ENCODE measurements around the gene C12orf50. TPM values are rescaled to one million over a fixed set of nuclear protein-coding genes. Genes with fewer than 3 reads are reported as not detected.

C12orf50 gene
- total and polyA plus RNA-seq, 9 of the 15 experiments (the other 6 are each of a cell fraction or from before 2014, with no cell fraction given) = 0.07 to 0.14 (median 0.11) TPM; not detected in 6

- CTCF ChIA-PET (ENCODE audit: low intra/inter-chr PET ratio) = no interaction called here
- H3K9me3 ChIP-seq (replicated peaks; ENCODE audit: control insufficient read depth, insufficient read depth, low read depth, low read length) = no peaks in the 10 kb centered on the region
- no peak for TF ChIP-seq BDP1 (IDR thresholded peaks at IDR 0.05; ENCODE audit: insufficient read depth, insufficient read length)
- TF ChIP-seq ZSCAN29 (IDR thresholded peaks at IDR 0.05) = no peak
- no peak for TF ChIP-seq COPS2 (conservative IDR thresholded peaks at IDR 0.05)
- no peak for TF ChIP-seq RB1 (IDR thresholded peaks at IDR 0.05; ENCODE audit: low read depth)
- TF ChIP-seq ZNF830 (CRISPR knock-in tag; IDR thresholded peaks at IDR 0.05) = no peak
- TF ChIP-seq ELF4 (CRISPR knock-in tag; IDR thresholded peaks at IDR 0.05) = no peak
- TF ChIP-seq POLR2A (conservative IDR thresholded peaks at IDR 0.05) = no peak
- TF ChIP-seq ETV5 (CRISPR knock-in tag; IDR thresholded peaks at IDR 0.05; ENCODE audit: low read depth) = no peak
- no peak for TF ChIP-seq MNT (conservative IDR thresholded peaks at IDR 0.05)
- no peak for TF ChIP-seq PRPF4 (IDR thresholded peaks at IDR 0.05; ENCODE audit: insufficient read depth, low read depth, low read length, poor library complexity, severe bottlenecking)
- TF ChIP-seq NR0B1 (IDR thresholded peaks at IDR 0.05; ENCODE audit: partially characterized antibody) = no peak
- no peak for TF ChIP-seq ETV6 (IDR thresholded peaks at IDR 0.05; ENCODE audit: borderline replicate concordance in 1 of 2, low read depth in 2 of 2, low read length in 1 of 2)
- TF ChIP-seq ETV6 (CRISPR knock-in tag; IDR thresholded peaks at IDR 0.05; ENCODE audit: borderline replicate concordance) = no peak
- no peak for TF ChIP-seq TBL1XR1 (IDR thresholded peaks at IDR 0.05; ENCODE audit: low read length in 2 of 2)
- TF ChIP-seq ZNF347 (CRISPR knock-in tag; IDR thresholded peaks at IDR 0.05; ENCODE audit: low read depth) = no peak
- no peak for TF ChIP-seq HLTF (IDR thresholded peaks at IDR 0.05)
- TF ChIP-seq HMBOX1 (IDR thresholded peaks at IDR 0.05) = no peak
- TF ChIP-seq BRD9 (IDR thresholded peaks at IDR 0.05; ENCODE audit: low read depth, partially characterized antibody) = no peak
- TF ChIP-seq HDGF (IDR thresholded peaks at IDR 0.05) = no peak
- no peak for TF ChIP-seq NUFIP1 (IDR thresholded peaks at IDR 0.05; ENCODE audit: partially characterized antibody)
- no peaks in the 10 kb centered on the region for H3K27me3 ChIP-seq (ENCODE audit: control insufficient read depth in 2 of 2, insufficient read depth in 2 of 2, low read length in 2 of 2)
- no peak overlapping the region for H3K27ac ChIP-seq (ENCODE audit: extremely low read depth, low read depth, low read length)
- BruUV-seq (replicated peaks) = no TSS peak
- H3K36me3 ChIP-seq (ENCODE audit: control insufficient read depth, insufficient read depth, low read length) = peaks cover 42% of the 10 kb centered on the region
- no peak overlapping the region for H3K9ac ChIP-seq (ENCODE audit: insufficient read depth in 1 of 2, low read depth in 2 of 2, low read length in 2 of 2)
- no peak overlapping the region for H2AFZ ChIP-seq (ENCODE audit: low read depth, low read length)
- FAIRE-seq (no peak), DNase-seq (ENCODE audit: extremely low read depth in 1 of 4, low spot score in 3 of 4) (no peak), ATAC-seq (no peak)
- no peak overlapping the region for H3K4me3 ChIP-seq
- intact Hi-C loops (cut with micrococcal nuclease) = no loop called here
- no peaks in the 10 kb centered on the region for H3K4me1 ChIP-seq (replicated peaks in 1 of 2; ENCODE audit: control insufficient read depth in 2 of 2, insufficient read depth in 2 of 2, low read length in 2 of 2)
- H4K20me1 ChIP-seq (replicated peaks; ENCODE audit: control insufficient read depth, insufficient read depth, low read length) = no peaks in the 10 kb centered on the region
- H3K9me1 ChIP-seq (ENCODE audit: control insufficient read depth, insufficient read depth, low read length) = no peaks in the 10 kb centered on the region
- POLR2A ChIA-PET = interaction anchor here (1.0 kb wide), 1 partner anchor 9 kb away, joined by 6 read pairs; no protein-coding TSS in a partner anchor
- in situ Hi-C loops (cut with MboI) = no loop called here
- WGBS (ENCODE audit: insufficient coverage, low coverage, missing lambda C conversion rate) = 100% methylated on average over 1 of the region's 1 CpG
- no peaks in the 10 kb centered on the region for H3K79me2 ChIP-seq (ENCODE audit: control insufficient read depth, insufficient read depth, low read length)
- no peak overlapping the region for H3K4me2 ChIP-seq (ENCODE audit: insufficient read depth, low read length)
Observed at GRCh38 chr12:88058719-88059077, 29.5 kb upstream of the C12orf50 start.
